ENCODE results near the gene NDUFV3.

DNA sequence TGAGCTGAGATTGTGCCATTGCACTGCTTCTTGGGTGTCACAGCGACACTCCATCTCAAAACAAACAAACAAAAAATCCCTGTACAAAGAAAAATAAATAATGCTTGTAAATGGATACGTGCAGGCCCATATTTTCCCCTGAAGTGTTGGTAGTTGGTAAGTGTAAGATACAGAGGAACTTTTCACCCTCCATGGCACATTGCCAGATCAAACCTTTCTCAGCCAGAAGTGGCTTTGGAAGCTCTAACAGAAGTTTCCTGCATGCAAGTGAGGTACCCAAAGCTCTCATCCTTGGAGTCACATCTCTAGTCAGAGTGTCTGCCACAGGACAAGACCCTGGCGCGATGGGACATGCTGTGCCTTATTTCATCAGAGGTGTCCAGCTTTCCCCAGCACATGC lies 7.3 kb downstream of the NDUFV3 start:
- TF ChIP-seq CTCF (IDR thresholded peaks at IDR 0.05; ENCODE audit: extremely low read depth in 1 of 2, insufficient read depth in 1 of 2, low read depth in 1 of 2, low read length in 2 of 2) (no peak), POLR2AphosphoS5 (IDR thresholded peaks at IDR 0.05; ENCODE audit: insufficient read depth, low read depth, low read length) (no peak), EZH2 (IDR thresholded peaks at IDR 0.05; ENCODE audit: borderline replicate concordance, low read depth, low read length, severe bottlenecking) (no peak), POLR2A (IDR thresholded peaks at IDR 0.05; ENCODE audit: low read depth, low read length) (no peak), MYC (IDR thresholded peaks at IDR 0.05; ENCODE audit: low read depth, low read length) (no peak), FOS (IDR thresholded peaks at IDR 0.05; ENCODE audit: borderline replicate concordance, insufficient read depth, low read length) (no peak)
- TF ChIP-seq, protein P1, sequence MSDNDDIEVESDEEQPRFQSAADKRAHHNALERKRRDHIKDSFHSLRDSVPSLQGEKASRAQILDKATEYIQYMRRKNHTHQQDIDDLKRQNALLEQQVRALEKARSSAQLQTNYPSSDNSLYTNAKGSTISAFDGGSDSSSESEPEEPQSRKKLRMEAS (IDR thresholded peaks at IDR 0.05; ENCODE audit: insufficient read depth, insufficient read length) = no peak
